OCI-LY3 (cell line): Measurements from ENCODE around the gene PROM2.

Experiments used
- CTCF ChIP-seq: fragments of 200-600, 300-600 bp; sonication (generic); IDR thresholded peaks from 2 replicates; pipeline ENCODE4 v1.5.1; 2014; ENCODE audit warnings: antibody characterized with exemption, low read length, low read depth
- EZH2phosphoT487 ChIP-seq: fragments of 200-600 bp; shearing (Covaris generic); IDR thresholded peaks from 2 replicates; pipeline ENCODE4 v1.6.1; 2018; ENCODE audit warnings: antibody characterized with exemption, mixed run types, low read depth

- no peak for TF ChIP-seq CTCF
- no peak for TF ChIP-seq EZH2phosphoT487
Measured at GRCh38 chr2:95232232-95232631, 42.0 kb upstream of the PROM2 start.
